Neuron (in vitro differentiated cells): ENCODE data around the gene SLC35F1.

Experiments
- H2AFZ ChIP-seq: one replicate; pipeline ENCODE4 v1.6.1; 2013; ENCODE audit warnings: low read depth, mild to moderate bottlenecking, inconsistent platforms, low read length, moderate library complexity
- H3K27me3 ChIP-seq: one replicate; pipeline ENCODE4 v1.6.1; 2013; ENCODE audit warnings: low read length; ENCODE audit not compliant: insufficient read depth
- H3K36me3 ChIP-seq: one replicate; pipeline ENCODE4 v1.6.1; 2013; ENCODE audit warnings: low read length; ENCODE audit not compliant: insufficient read depth
- H3K4me1 ChIP-seq: one replicate; pipeline ENCODE4 v1.6.1; 2013; ENCODE audit warnings: low read length; ENCODE audit not compliant: insufficient read depth
- H3K4me3 ChIP-seq: 2 replicates; pipeline ENCODE4 v1.5.1; 2013; ENCODE audit warnings: mild to moderate bottlenecking, low read length, moderate library complexity
- H3K9me3 ChIP-seq: one replicate; pipeline ENCODE4 v1.6.1; 2013; ENCODE audit warnings: low read length

SLC35F1 gene

DNA sequence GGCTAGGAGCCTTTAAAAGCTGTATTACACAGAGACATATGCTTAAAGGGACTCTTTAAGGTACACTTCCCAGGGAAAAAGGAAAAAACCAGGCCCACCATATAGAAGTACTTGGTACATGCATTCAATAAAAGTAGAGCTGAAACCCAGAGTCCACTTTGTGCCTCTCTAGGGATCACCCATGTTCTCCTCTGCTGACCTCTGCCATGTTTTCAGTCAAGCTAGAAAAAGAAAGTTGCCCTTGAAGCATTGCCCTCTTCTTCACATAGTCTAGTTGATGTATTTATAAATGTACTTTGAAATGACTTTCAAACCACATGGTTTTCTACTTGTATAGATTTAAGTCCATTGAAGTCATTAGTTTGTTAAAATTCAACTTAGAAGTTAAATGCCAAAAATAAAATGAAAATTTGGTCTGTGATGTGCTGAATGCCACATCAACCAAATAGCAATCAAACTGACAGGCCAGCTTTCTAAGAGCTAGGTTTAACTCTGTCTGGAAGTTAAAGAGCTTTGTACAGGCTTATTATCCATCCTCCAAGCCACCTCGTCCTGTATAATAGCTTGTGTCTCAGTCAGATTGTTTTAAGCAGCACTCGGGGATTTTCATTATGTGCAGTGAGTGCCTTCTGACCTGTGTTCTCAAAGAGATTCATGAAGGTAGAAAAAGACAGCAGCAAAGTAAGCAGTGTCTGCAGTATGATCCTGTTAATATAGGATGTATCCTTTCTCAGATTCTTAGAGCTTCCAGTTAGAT, 402.5 kb downstream of the SLC35F1 start:
- Histone ChIP-seq H3K4me1 (peaks cover 28% of the 10 kb centered on the region), H3K9me3 (no peaks in the 10 kb centered on the region), H2AFZ (no peak overlapping the region), H3K4me3 (no peak overlapping the region), H3K27me3 (no peaks in the 10 kb centered on the region), H3K36me3 (no peaks in the 10 kb centered on the region)

DNA sequence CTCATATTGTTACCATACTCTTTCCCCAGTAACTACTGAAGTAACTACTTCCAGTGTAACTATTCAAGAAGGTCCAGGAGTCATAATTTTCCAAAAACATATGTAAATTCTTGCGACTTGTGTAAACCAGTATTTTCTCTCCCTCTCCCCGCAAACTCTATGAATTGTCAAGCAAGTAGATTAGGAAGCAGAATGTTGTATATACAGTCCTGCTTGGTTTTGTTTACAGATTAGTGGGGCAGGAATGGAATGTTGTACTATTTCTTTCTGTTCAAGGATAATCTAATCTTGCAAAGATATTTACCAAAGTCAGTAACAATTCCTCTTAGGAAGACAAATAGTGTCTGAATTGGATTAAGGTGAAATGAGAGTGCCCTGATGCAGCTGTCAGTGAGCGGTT, 406.1 kb downstream of the SLC35F1 start:
- Histone ChIP-seq H3K36me3 (no peaks in the 10 kb centered on the region), H3K9me3 (no peaks in the 10 kb centered on the region), H3K4me1 (peaks cover 20% of the 10 kb centered on the region), H2AFZ (no peak overlapping the region), H3K27me3 (no peaks in the 10 kb centered on the region), H3K4me3 (no peak overlapping the region)

DNA sequence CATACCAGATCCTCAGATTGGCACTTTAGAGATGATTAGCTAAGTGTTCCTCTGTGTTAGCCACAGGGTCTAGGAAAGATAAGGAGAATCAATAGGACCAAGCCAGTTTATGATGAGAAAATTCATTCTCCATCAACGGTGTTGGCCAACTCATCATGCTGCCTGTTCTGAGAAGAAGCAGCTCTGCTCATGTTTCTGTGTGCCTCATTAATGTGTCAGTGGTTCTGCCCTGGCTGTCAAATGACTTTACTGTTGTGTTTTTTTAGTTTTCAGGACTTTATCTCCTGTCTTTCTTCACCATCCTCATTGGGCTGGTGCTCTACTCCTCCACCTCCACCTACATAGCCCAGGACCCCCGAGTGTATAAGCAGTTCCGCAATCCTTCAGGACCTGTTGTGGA, 406.7 kb downstream of the SLC35F1 start:
- Histone ChIP-seq H3K4me3 (no peak overlapping the region), H3K9me3 (no peaks in the 10 kb centered on the region), H3K36me3 (no peaks in the 10 kb centered on the region), H3K27me3 (no peaks in the 10 kb centered on the region), H2AFZ (no peak overlapping the region), H3K4me1 (peaks cover 17% of the 10 kb centered on the region)

DNA sequence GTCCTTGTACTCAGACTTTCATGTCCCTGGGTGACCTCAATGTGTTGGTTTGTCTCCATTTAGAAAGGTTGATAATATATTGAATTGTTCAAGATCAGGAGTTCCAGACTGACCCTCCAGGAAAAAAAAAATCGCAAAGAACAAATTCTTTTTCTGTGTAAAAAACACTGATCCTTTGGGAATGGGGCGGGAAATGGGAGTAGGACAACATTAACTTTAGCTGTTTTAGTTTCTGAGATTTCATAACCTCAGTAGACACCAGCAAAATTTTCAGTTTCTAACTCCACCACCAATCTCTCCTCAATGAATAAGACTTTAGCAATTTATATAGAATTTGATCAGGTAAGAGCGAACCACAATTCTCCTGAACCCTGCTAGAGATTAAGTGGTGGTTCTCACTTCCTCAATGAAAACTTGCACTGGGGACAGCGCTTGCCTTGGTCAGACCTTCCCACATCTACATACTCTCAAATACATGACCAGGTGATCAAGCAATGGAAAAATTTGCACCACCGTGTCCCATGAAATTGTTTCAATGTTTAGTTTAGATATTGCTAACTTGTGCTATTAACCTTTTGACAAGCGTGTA, 409.8 kb downstream of the SLC35F1 start:
- H3K36me3 ChIP-seq: no peaks in the 10 kb centered on the region
- peaks cover 3% of the 10 kb centered on the region for H3K4me1 ChIP-seq
- H2AFZ ChIP-seq: no peak overlapping the region
- no peaks in the 10 kb centered on the region for H3K27me3 ChIP-seq
- no peak overlapping the region for H3K4me3 ChIP-seq
- H3K9me3 ChIP-seq: no peaks in the 10 kb centered on the region

- Histone ChIP-seq H3K9me3 (no peaks in the 10 kb centered on the region), H3K27me3 (no peaks in the 10 kb centered on the region), H3K36me3 (no peaks in the 10 kb centered on the region), H3K4me1 (peaks cover 3% of the 10 kb centered on the region), H3K4me3 (no peak overlapping the region), H2AFZ (no peak overlapping the region)
Measured at GRCh38 chr6:118317581-118318563, 410.8 kb downstream of the SLC35F1 start.

- no peak overlapping the region for H3K4me3 ChIP-seq
- H3K36me3 ChIP-seq: no peaks in the 10 kb centered on the region
- no peak overlapping the region for H2AFZ ChIP-seq
- H3K27me3 ChIP-seq: no peaks in the 10 kb centered on the region
- no peaks in the 10 kb centered on the region for H3K9me3 ChIP-seq
- peaks cover 3% of the 10 kb centered on the region for H3K4me1 ChIP-seq
Measured at GRCh38 chr6:118318648-118319047, 411.6 kb downstream of the SLC35F1 start.

DNA sequence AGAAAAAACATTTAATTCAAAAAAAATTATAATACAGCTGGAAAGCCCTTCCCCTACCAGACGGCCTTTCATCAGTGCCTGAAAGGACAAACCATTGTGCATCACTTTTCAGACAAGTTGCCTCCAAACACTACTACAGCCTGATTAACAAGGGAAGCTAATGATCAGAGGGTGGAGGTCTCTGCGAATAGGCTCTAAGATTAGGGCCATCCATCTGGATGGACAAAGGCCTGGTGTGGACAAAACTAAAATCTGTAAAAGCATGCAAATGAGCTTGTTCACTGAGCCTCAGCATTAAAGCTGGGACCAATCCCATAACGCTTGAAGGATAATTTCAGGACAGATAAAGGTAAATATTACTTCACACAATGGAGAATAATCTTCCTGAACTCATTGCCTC, 412.4 kb downstream of the SLC35F1 start:
- no peaks in the 10 kb centered on the region for H3K36me3 ChIP-seq
- H3K4me1 ChIP-seq: peaks cover 7% of the 10 kb centered on the region
- no peaks in the 10 kb centered on the region for H3K27me3 ChIP-seq
- no peak overlapping the region for H3K4me3 ChIP-seq
- no peaks in the 10 kb centered on the region for H3K9me3 ChIP-seq
- H2AFZ ChIP-seq: no peak overlapping the region

GRCh38 chr6:118319894-118320649, 413.0 kb downstream of the SLC35F1 start:
- H3K36me3 ChIP-seq: no peaks in the 10 kb centered on the region
- no peak overlapping the region for H3K4me3 ChIP-seq
- peaks cover 7% of the 10 kb centered on the region for H3K4me1 ChIP-seq
- no peak overlapping the region for H2AFZ ChIP-seq
- H3K27me3 ChIP-seq: no peaks in the 10 kb centered on the region
- no peaks in the 10 kb centered on the region for H3K9me3 ChIP-seq

DNA sequence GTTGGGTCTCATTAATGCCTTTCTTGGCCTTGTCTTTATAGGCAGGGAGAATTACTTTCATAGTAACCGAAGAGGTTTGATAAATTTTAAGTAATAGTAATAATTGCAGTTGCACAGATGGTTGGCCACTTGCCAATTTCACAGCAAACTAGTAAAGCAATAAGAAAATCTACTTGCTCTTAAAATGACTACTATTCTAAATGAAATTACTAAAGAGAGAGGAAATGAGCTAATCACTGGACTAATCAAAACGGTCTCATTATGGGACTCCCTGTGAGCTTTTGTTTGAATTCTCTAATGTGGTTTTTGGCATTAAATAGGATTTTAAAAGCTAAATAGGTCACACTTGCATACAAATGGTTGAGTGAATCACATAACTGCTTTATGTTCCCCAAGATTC, 413.6 kb downstream of the SLC35F1 start:
- no peaks in the 10 kb centered on the region for H3K9me3 ChIP-seq
- H3K27me3 ChIP-seq: no peaks in the 10 kb centered on the region
- H3K4me3 ChIP-seq: no peak overlapping the region
- no peak overlapping the region for H2AFZ ChIP-seq
- peaks cover 7% of the 10 kb centered on the region for H3K4me1 ChIP-seq
- H3K36me3 ChIP-seq: no peaks in the 10 kb centered on the region

DNA sequence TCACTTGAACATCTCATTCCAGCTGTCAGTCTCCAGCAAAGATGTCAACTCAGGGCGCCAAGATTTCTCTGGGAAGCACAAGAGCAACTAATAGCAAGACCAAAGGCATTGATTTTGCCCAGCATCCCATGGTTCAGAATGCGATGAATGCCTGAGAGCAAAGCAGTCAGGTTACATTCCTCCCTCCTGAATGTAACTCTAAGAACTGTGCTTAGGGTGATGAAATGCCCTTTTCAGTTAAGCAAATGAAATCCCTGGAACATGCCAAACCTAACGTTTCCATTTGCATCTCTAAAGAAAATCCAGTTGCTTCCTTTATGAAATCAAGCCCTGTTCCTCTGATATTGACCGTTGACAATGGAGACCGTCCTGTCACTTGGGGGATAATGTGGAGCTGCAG, 417.1 kb downstream of the SLC35F1 start:
- Histone ChIP-seq H3K27me3 (no peaks in the 10 kb centered on the region), H2AFZ (no peak overlapping the region), H3K4me3 (no peak overlapping the region), H3K4me1 (peaks cover 4% of the 10 kb centered on the region), H3K9me3 (no peaks in the 10 kb centered on the region), H3K36me3 (no peaks in the 10 kb centered on the region)

GRCh38 chr6:118325220-118325860, 418.3 kb downstream of the SLC35F1 start:
- no peak overlapping the region for H3K4me3 ChIP-seq
- no peaks in the 10 kb centered on the region for H3K27me3 ChIP-seq
- H3K36me3 ChIP-seq: no peaks in the 10 kb centered on the region
- peaks cover 4% of the 10 kb centered on the region for H3K4me1 ChIP-seq
- H2AFZ ChIP-seq: no peak overlapping the region
- H3K9me3 ChIP-seq: no peaks in the 10 kb centered on the region

DNA sequence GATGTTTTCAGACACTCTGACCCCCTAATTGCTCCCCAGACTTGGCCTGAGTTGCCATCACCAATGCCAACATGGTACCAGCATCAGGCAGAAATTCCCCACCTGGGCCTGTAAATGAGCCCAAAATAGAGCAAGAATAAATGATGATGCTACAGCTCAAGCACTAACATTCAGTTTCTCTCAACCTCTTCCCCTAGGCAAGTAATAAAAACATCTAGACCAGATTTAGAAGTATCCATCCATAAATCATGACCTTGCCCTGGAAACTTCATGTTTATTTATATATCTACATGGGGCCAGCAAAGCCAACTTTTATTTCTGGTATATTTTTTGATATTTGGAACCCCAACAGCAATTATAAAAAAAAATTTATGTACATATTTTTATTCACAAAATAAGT, 419.6 kb downstream of the SLC35F1 start:
- Histone ChIP-seq H3K27me3 (no peaks in the 10 kb centered on the region), H3K4me1 (peaks cover 4% of the 10 kb centered on the region), H3K9me3 (no peaks in the 10 kb centered on the region), H2AFZ (no peak overlapping the region), H3K4me3 (no peak overlapping the region), H3K36me3 (no peaks in the 10 kb centered on the region)
